Endothelial cell of umbilical vein (primary cell): Measurements from ENCODE around the gene TNFRSF4. TPM values are rescaled to one million over a fixed set of nuclear protein-coding genes. Genes with fewer than 3 reads are reported as not detected.

Source experiments
- BruUV-seq: library from RNA; stranded (reverse); fragments of 400-500 nt; replicated peaks from 2 replicates; lab custom pipeline; 2021; lab: Mats Ljungman, UMichigan
- CTCF ChIA-PET: fragments of 300-600, 350-600 bp; sonication (Branson Sonifier 250); formaldehyde crosslinking; loops from one replicate; lab custom pipeline; 2021; ENCODE audit warnings: antibody characterized with exemption, inconsistent platforms; lab: Charles Lee
- POLR2A ChIA-PET: fragments of 300-600, 350-600 bp; sonication (Branson Sonifier 250); formaldehyde crosslinking; loops from one replicate; lab custom pipeline; 2021; ENCODE audit warnings: antibody characterized with exemption, inconsistent platforms; lab: Charles Lee
- DNase-seq: peaks from one replicate; pipeline ENCODE4 v3.0.0-alpha.2; 2011; ENCODE audit warnings: low read depth, low spot score
- FAIRE-seq: peaks from 2 replicates; lab custom pipeline; 2011; peaks lifted over from hg19 to GRCh38; lab: Jason Lieb, UNC
- H2AFZ ChIP-seq: 2 replicates; pipeline ENCODE4 v1.6.0; 2012; ENCODE audit warnings: low read depth, low read length, control low read depth, inconsistent platforms
- H3K27ac ChIP-seq: 2 replicates; pipeline ENCODE4 v1.5.1; 2011; ENCODE audit warnings: low read depth, mild to moderate bottlenecking, control low read depth, low read length, moderate library complexity; ENCODE audit not compliant: insufficient read depth
- H3K27me3 ChIP-seq, 2 experiments: 2 replicates each; pipeline versions ENCODE4 v1.6.0 to v1.6.1; 2011; ENCODE audit warnings: low read length in 2 of 2, mixed read lengths in 1 of 2; ENCODE audit not compliant: control insufficient read depth in 2 of 2, insufficient read depth in 2 of 2
- H3K36me3 ChIP-seq, 2 experiments: 2 replicates in 1 of 2; 3 replicates in 1 of 2; pipeline ENCODE4 v1.5.1; 2011; ENCODE audit warnings: low read length in 2 of 2, mild to moderate bottlenecking in 1 of 2, moderate library complexity in 1 of 2; ENCODE audit not compliant: control insufficient read depth in 2 of 2, insufficient read depth in 2 of 2; ENCODE audit errors: extremely low read depth in 1 of 2
- H3K4me1 ChIP-seq: 3 replicates; pipeline ENCODE4 v1.5.1; 2011; ENCODE audit warnings: mild to moderate bottlenecking, low read length; ENCODE audit not compliant: control insufficient read depth, insufficient read depth; ENCODE audit errors: extremely low read depth
- H3K4me2 ChIP-seq: 2 replicates; pipeline ENCODE4 v1.6.1; 2011; ENCODE audit warnings: low read length, control low read depth, mixed read lengths; ENCODE audit not compliant: insufficient read depth
- H3K4me3 ChIP-seq, 3 experiments: fragments of 200-600 bp in 1 of 3; sonication (generic), shearing (Covaris generic) in 1 of 3; replicated peaks in 1 of 3; 2 replicates each; pipeline ENCODE4 v1.5.1; 2011 to 2016; ENCODE audit warnings: control low read depth in 3 of 3, low read length in 3 of 3, mild to moderate bottlenecking in 2 of 3, inconsistent platforms in 1 of 3, low read depth in 1 of 3, moderate library complexity in 1 of 3; ENCODE audit not compliant: insufficient read depth in 1 of 3
- H3K79me2 ChIP-seq: 2 replicates; pipeline ENCODE4 v1.6.0; 2012; ENCODE audit warnings: low read length, inconsistent platforms; ENCODE audit not compliant: control insufficient read depth, insufficient read depth
- H3K9ac ChIP-seq: replicated peaks from 2 replicates; pipeline ENCODE3; 2011; ENCODE audit warnings: low read length, control low read depth; ENCODE audit not compliant: insufficient read depth; ENCODE audit errors: extremely low read depth
- H3K9me1 ChIP-seq: replicated peaks from 3 replicates; pipeline ENCODE4 v1.6.0; 2011; ENCODE audit warnings: mild to moderate bottlenecking, low read length; ENCODE audit not compliant: control insufficient read depth, insufficient read depth; ENCODE audit errors: extremely low read depth
- H3K9me3 ChIP-seq: replicated peaks from 2 replicates; pipeline ENCODE4 v1.5.1; 2012; ENCODE audit warnings: low read length, inconsistent platforms; ENCODE audit not compliant: control insufficient read depth, insufficient read depth
- H4K20me1 ChIP-seq: replicated peaks from 2 replicates; pipeline ENCODE3; 2011; ENCODE audit warnings: mild to moderate bottlenecking, low read length; ENCODE audit not compliant: control insufficient read depth, insufficient read depth; ENCODE audit errors: extremely low read depth
- CTCF ChIP-seq, 2 donors: IDR thresholded peaks; 1 replicate in 1 of 2; 2 replicates in 1 of 2; pipeline ENCODE4 v1.5.1; 2011; ENCODE audit warnings: low read length in 2 of 2, mild to moderate bottlenecking in 2 of 2, moderate library complexity in 2 of 2, control low read depth in 1 of 2, inconsistent platforms in 1 of 2, low read depth in 1 of 2; ENCODE audit not compliant: insufficient read depth in 1 of 2; ENCODE audit errors: extremely low read depth in 1 of 2
- EZH2 ChIP-seq: IDR thresholded peaks from 2 replicates; pipeline ENCODE4 v1.6.1; 2012; ENCODE audit warnings: borderline replicate concordance, low read depth, mild to moderate bottlenecking, moderate library complexity, low read length, inconsistent platforms; ENCODE audit not compliant: severe bottlenecking
- FOS ChIP-seq: IDR thresholded peaks from 2 replicates; pipeline ENCODE4 v1.6.1; 2011; ENCODE audit warnings: mild to moderate bottlenecking, low read length, moderate library complexity, borderline replicate concordance; ENCODE audit not compliant: insufficient read depth
- GATA2 ChIP-seq: IDR thresholded peaks from 2 replicates; pipeline ENCODE4 v1.7.0; 2011; ENCODE audit warnings: low read depth, mild to moderate bottlenecking, moderate library complexity, mixed read lengths, low read length; ENCODE audit not compliant: insufficient read length, insufficient read depth
- JUN ChIP-seq: IDR thresholded peaks from 2 replicates; pipeline ENCODE4 v1.6.1; 2011; ENCODE audit warnings: borderline replicate concordance, low read depth; ENCODE audit not compliant: insufficient read length, insufficient read depth
- MYC ChIP-seq: IDR thresholded peaks from one replicate; pipeline ENCODE4 v1.6.1; 2011; ENCODE audit warnings: mild to moderate bottlenecking, low read depth, low read length
- POLR2A ChIP-seq: IDR thresholded peaks from 2 replicates; pipeline ENCODE4 v1.6.1; 2012; ENCODE audit warnings: low read depth, mild to moderate bottlenecking, control low read depth, low read length
- POLR2AphosphoS5 ChIP-seq: IDR thresholded peaks from 2 replicates; pipeline ENCODE4 v1.6.1; 2012; ENCODE audit warnings: low read depth, mild to moderate bottlenecking, control low read depth, low read length, moderate library complexity; ENCODE audit not compliant: insufficient read depth
- dilution Hi-C: fragments of 300-500 bp; cut with MboI; formaldehyde crosslinking; loops from one replicate; pipeline ENCODE4 v1.15.0; 2019; ENCODE audit warnings: low sequenced_read_pairs; ENCODE audit not compliant: extremely low pct_ligation_motif_present
- intact Hi-C: fragments of 100-400 bp; cut with micrococcal nuclease; formaldehyde crosslinking; loops from one replicate; pipeline ENCODE4 v1.10.0; 2022
- polyA plus RNA-seq, 4 experiments: library from polyadenylated mRNA; depleted of rRNA in 3 of 4; stranded (reverse) in 3 of 4; unstranded in 1 of 4; fragments of >200 nt; gene quantifications; 2 replicates each; pipeline versions ENCODE4 v1.2.1 to v1.2.3, GENCODE V29; 2011 to 2012; ENCODE audit warnings: missing spikeins in 1 of 4
- total RNA-seq: library from RNA; stranded (reverse); gene quantifications from 2 replicates; pipeline ENCODE4 v1.2.3, GENCODE V29; 2021
- TF ChIP-seq, protein P1 (sequence below): IDR thresholded peaks from 2 replicates; pipeline ENCODE4 v1.6.1; 2011; ENCODE audit not compliant: insufficient read depth, insufficient read length

TNFRSF4 gene
- total and polyA plus RNA-seq, 2 donors (not counting 3 experiments of a cell fraction or from before 2014, with no cell fraction given): 0.55 to 1.5 TPM

DNA sequence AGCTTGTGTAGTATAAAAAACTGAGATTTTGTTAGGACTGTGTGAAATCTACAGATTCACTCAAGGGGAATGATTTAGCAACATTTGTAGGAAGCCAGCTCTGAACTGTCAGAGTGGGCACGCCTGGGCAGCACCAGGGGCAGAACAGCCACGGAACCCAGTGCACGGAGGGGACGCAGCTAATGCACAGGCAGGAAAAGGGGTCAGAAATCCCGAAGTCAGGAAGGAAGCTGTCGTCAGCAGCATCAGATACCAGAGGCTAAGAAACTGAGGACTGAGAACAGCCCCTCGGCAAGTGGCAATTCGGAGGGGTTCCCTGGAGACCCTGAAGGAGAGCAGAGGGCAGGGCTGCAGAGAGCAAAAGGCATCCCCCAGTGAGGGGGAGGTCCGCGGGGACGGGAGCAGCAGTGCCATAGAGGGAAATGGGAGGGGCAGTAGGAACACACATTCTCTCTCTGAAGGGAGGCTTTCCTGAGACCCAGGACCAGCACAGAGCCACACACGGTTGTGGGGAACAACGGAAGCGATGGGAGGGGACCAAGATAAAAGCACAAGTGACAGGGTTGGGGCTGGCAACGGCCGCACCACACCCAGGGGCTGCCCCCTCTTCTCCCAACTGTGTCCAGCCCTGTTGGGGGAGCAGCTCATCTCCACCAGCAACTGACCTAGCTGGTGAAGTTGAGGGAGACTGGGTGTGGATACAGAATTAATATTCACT, 47.0 kb upstream of the TNFRSF4 start:
- Histone ChIP-seq H3K79me2 (peaks cover 20% of the 10 kb centered on the region), H3K27ac (peak overlapping the region; percentile 72)
- dilution Hi-C loops: no loop called here

GRCh38 chr1:1259951-1260600, 46.1 kb upstream of the TNFRSF4 start:
- no TSS peak for BruUV-seq
- Histone ChIP-seq H3K79me2 (peaks cover 16% of the 10 kb centered on the region), H3K4me3 (no peak overlapping the region), H4K20me1 (no peaks in the 10 kb centered on the region), H3K9me3 (no peaks in the 10 kb centered on the region), H3K4me2 (no peak overlapping the region), H3K4me1 (peaks cover 21% of the 10 kb centered on the region), H3K9me1 (no peaks in the 10 kb centered on the region), H3K27ac (peak overlapping the region; percentile 72), H3K9ac (no peak overlapping the region), H2AFZ (no peak overlapping the region), H3K27me3 (no peaks in the 10 kb centered on the region), H3K36me3 (peaks cover 9 to 34% of the 10 kb centered on the region in 2 experiments)
- intact Hi-C loops: loop anchor here (2.0 kb wide), 1 partner anchor 27 kb away; the partner anchor contains the start of genes B3GALT6 and SDF4
- TF ChIP-seq CTCF (IDR thresholded peaks at IDR 0.05; ENCODE audit: extremely low read depth in 1 of 2, insufficient read depth in 1 of 2, low read depth in 1 of 2, low read length in 2 of 2) (no peak), POLR2AphosphoS5 (no peak), JUN (no peak), GATA2 (no peak), FOS (no peak), POLR2A (no peak), EZH2 (no peak), MYC (no peak)
- TF ChIP-seq, protein P1, sequence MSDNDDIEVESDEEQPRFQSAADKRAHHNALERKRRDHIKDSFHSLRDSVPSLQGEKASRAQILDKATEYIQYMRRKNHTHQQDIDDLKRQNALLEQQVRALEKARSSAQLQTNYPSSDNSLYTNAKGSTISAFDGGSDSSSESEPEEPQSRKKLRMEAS: no peak
- dilution Hi-C loops: no loop called here
- ChIA-PET CTCF (interaction anchor here (0.9 to 1.3 kb wide), 3 partner anchors 14 to 31 kb away, joined by 3 to 9 read pairs (median 3); partner anchors contain the start of gene UBE2J2), POLR2A (no interaction called here)
- DNase-seq (no peak), FAIRE-seq (no peak)

More for the DNA sequence above, 47.0 kb upstream of the TNFRSF4 start:
- Histone ChIP-seq H3K27me3 (no peaks in the 10 kb centered on the region), H3K4me1 (peaks cover 24% of the 10 kb centered on the region), H3K9ac (peak overlapping the region; percentile 44), H3K4me3 (no peak overlapping the region), H3K9me3 (no peaks in the 10 kb centered on the region), H3K36me3 (peaks cover 9 to 33% of the 10 kb centered on the region in 2 experiments), H4K20me1 (no peaks in the 10 kb centered on the region), H3K9me1 (no peaks in the 10 kb centered on the region), H3K4me2 (peak overlapping the region; percentile 44), H2AFZ (no peak overlapping the region)
- DNase-seq: peak; percentile 43
- BruUV-seq: no TSS peak
- intact Hi-C loops: loop anchor here (1.0 to 2.0 kb wide), 2 partner anchors 28 to 29 kb away; partner anchors contain the start of genes B3GALT6 and SDF4
- ChIA-PET CTCF (interaction anchor here (0.8 to 4.6 kb wide), 6 partner anchors 13 to 139 kb away, joined by 3 to 25 read pairs (median 4); partner anchors contain the start of gene UBE2J2), POLR2A (interaction anchor here (0.7 kb wide), 1 partner anchor 131 kb away, joined by 6 read pairs; no protein-coding TSS in a partner anchor)
- peak; percentile 88 for FAIRE-seq
- TF ChIP-seq GATA2: peak; percentile 79
- TF ChIP-seq, protein P1: no peak
- peak; percentile 12 for TF ChIP-seq POLR2AphosphoS5
- no peak for TF ChIP-seq FOS
